ENCODE measurements around the gene PORCN. TPM values are rescaled to one million over a fixed set of nuclear protein-coding genes. Genes with fewer than 3 reads are reported as not detected.
A peak's percentile ranks its signal among the peaks of the same experiment; 100 is the strongest.

Gene PORCN
- total RNA-seq, 2 donors from 2014 or later, result 6.2 to 22.7 TPM

- Histone ChIP-seq H3K27me3 (no peaks in the 10 kb centered on the region), H3K36me3 (replicated peaks in 1 of 2; ENCODE audit: insufficient read depth in 1 of 2, low read depth in 2 of 2) (no peaks in the 10 kb centered on the region), H3K27ac (no peak overlapping the region), H3K4me1 (peaks cover 3% of the 10 kb centered on the region), H3K9me3 (no peaks in the 10 kb centered on the region), H3K4me3 (no peak overlapping the region)
- TF ChIP-seq POLR2A (IDR thresholded peaks at IDR 0.05), result no peak
- TF ChIP-seq CTCF (IDR thresholded peaks at IDR 0.05), result no peak
- ATAC-seq, result no peak
- no peak for DNase-seq
- intact Hi-C loops (cut with DNase I), result no loop called here
- 80% methylated on average over 1 to 5 of the region's 9 CpGs for WGBS, 2 donors
These were observed 17.0 kb upstream of the PORCN start for GRCh38 chrX:48491809-48492208.

GRCh38 chrX:48492293-48492910, 16.4 kb upstream of the PORCN start:
- intact Hi-C loops (cut with DNase I), result no loop called here

GRCh38 chrX:48493890-48494364, 14.9 kb upstream of the PORCN start:
- peaks cover 3% of the 10 kb centered on the region for H3K4me1 ChIP-seq
- ATAC-seq (peak; percentile 68), DNase-seq (peak; percentile 50 to 64 (median 56))
- H3K4me3 ChIP-seq, result no peak overlapping the region
- H3K9me3 ChIP-seq, result no peaks in the 10 kb centered on the region
- H3K36me3 ChIP-seq (replicated peaks in 1 of 2; ENCODE audit: insufficient read depth in 1 of 2, low read depth in 2 of 2), result no peaks in the 10 kb centered on the region
- H3K27ac ChIP-seq, result no peak overlapping the region
- intact Hi-C loops (cut with DNase I), result no loop called here
- no peaks in the 10 kb centered on the region for H3K27me3 ChIP-seq
- whole genome bisulfite sequencing, 2 donors, result 7 to 18% methylated on average over 4 to 10 of the region's 10 CpGs
- TF ChIP-seq POLR2A (IDR thresholded peaks at IDR 0.05) (no peak), CTCF (IDR thresholded peaks at IDR 0.05) (peak; percentile 12 to 59 (median 46))

More at GRCh38 chrX:48492293-48492910, 16.4 kb upstream of the PORCN start:
- WGBS, 2 donors, result 68 to 73% methylated on average over 3 to 5 of the region's 7 CpGs
- no peaks in the 10 kb centered on the region for H3K27me3 ChIP-seq
- peaks cover 3% of the 10 kb centered on the region for H3K4me1 ChIP-seq
- no peak overlapping the region for H3K4me3 ChIP-seq
- no peaks in the 10 kb centered on the region for H3K9me3 ChIP-seq
- TF ChIP-seq CTCF (IDR thresholded peaks at IDR 0.05) (no peak), POLR2A (IDR thresholded peaks at IDR 0.05) (no peak)
- no peaks in the 10 kb centered on the region for H3K36me3 ChIP-seq (replicated peaks in 1 of 2; ENCODE audit: insufficient read depth in 1 of 2, low read depth in 2 of 2)
- no peak for ATAC-seq
- DNase-seq, result no peak
- H3K27ac ChIP-seq, result no peak overlapping the region

GRCh38 chrX:48496660-48497059, 12.1 kb upstream of the PORCN start:
- DNase-seq (no peak), ATAC-seq (no peak)
- no peak overlapping the region for H3K27ac ChIP-seq
- no peaks in the 10 kb centered on the region for H3K9me3 ChIP-seq
- H3K27me3 ChIP-seq, result no peaks in the 10 kb centered on the region
- TF ChIP-seq CTCF (IDR thresholded peaks at IDR 0.05) (no peak), POLR2A (IDR thresholded peaks at IDR 0.05) (no peak)
- WGBS, 2 donors, result 79 to 80% methylated on average over 3 to 4 of the region's 4 CpGs
- intact Hi-C loops (cut with DNase I), result loop anchor here (5.0 kb wide), 1 partner anchor 409 kb away; no protein-coding TSS in a partner anchor
- peaks cover 3% of the 10 kb centered on the region for H3K4me1 ChIP-seq
- no peak overlapping the region for H3K4me3 ChIP-seq
- no peaks in the 10 kb centered on the region for H3K36me3 ChIP-seq (replicated peaks in 1 of 2; ENCODE audit: insufficient read depth in 1 of 2, low read depth in 2 of 2)

- no peak overlapping the region for H3K4me3 ChIP-seq
- H3K27ac ChIP-seq, result no peak overlapping the region
- peaks cover 3% of the 10 kb centered on the region for H3K4me1 ChIP-seq
- WGBS, 2 donors, result 29 to 52% methylated on average over 1 to 5 of the region's 5 CpGs
- no peaks in the 10 kb centered on the region for H3K9me3 ChIP-seq
- no peak for DNase-seq
- ATAC-seq, result no peak
- no peak for TF ChIP-seq POLR2A (IDR thresholded peaks at IDR 0.05)
- TF ChIP-seq CTCF (IDR thresholded peaks at IDR 0.05), result no peak
- intact Hi-C loops (cut with DNase I), result loop anchor here (5.0 kb wide), 1 partner anchor 411 kb away; no protein-coding TSS in a partner anchor
- no peaks in the 10 kb centered on the region for H3K36me3 ChIP-seq (replicated peaks in 1 of 2; ENCODE audit: insufficient read depth in 1 of 2, low read depth in 2 of 2)
- no peaks in the 10 kb centered on the region for H3K27me3 ChIP-seq
These were observed 10.9 kb upstream of the PORCN start for GRCh38 chrX:48497871-48498270.

All from body of pancreas (tissue), 4 donors.